Hepatocyte (in vitro differentiated cells): ENCODE results near the gene DLK2.
"Not testable (repeated sequence)": the region's sequence is repeated elsewhere in the genome, so short reads cannot be mapped to it uniquely, and the experiment has no call there.

Experiments used
- CTCF ChIP-seq: fragments of 200-600 bp; sonication (generic); IDR thresholded peaks from 2 replicates; pipeline ENCODE4 v1.5.1; 2016; ENCODE audit warnings: antibody characterized with exemption, mild to moderate bottlenecking; ENCODE audit not compliant: poor library complexity
- EZH2 ChIP-seq: fragments of 200-600 bp; sonication (generic); IDR thresholded peaks from 2 replicates; pipeline ENCODE4 v1.6.1; 2016; ENCODE audit warnings: antibody characterized with exemption, mild to moderate bottlenecking, borderline replicate concordance

GRCh38 chr6:43458154-43458553 is 2.8 kb upstream of the DLK2 start:
- not testable (repeated sequence) for TF ChIP-seq CTCF, EZH2
